Liver (tissue), 9 donors: Measurements from ENCODE around the gene ZNF649. TPM values are rescaled to one million over a fixed set of nuclear protein-coding genes. Genes with fewer than 3 reads are reported as not detected.

Source experiments
- DNase-seq: peaks from one replicate; pipeline ENCODE4 v3.0.0-alpha.2; 2017; ENCODE audit warnings: low spot score
- H3K27ac ChIP-seq, 2 donors: one replicate each; pipeline ENCODE4 v1.7.0; 2013; ENCODE audit warnings: inconsistent platforms in 2 of 2, low read length in 2 of 2, control low read depth in 1 of 2, low read depth in 1 of 2, mild to moderate bottlenecking in 1 of 2
- H3K27me3 ChIP-seq, 4 donors: one replicate each; pipeline versions ENCODE4 v1.6.1 to v1.7.0; 2013; ENCODE audit warnings: low read length in 3 of 4, inconsistent platforms in 1 of 4, mild to moderate bottlenecking in 1 of 4, moderate library complexity in 1 of 4; ENCODE audit not compliant: control insufficient read depth in 4 of 4, insufficient read depth in 4 of 4
- H3K36me3 ChIP-seq, 4 donors: one replicate each; pipeline versions ENCODE4 v1.6.1 to v1.7.0; 2013; ENCODE audit warnings: low read length in 3 of 4, mild to moderate bottlenecking in 3 of 4, low read depth in 1 of 4, moderate library complexity in 1 of 4; ENCODE audit not compliant: control insufficient read depth in 4 of 4, insufficient read depth in 3 of 4
- H3K4me1 ChIP-seq, 4 donors: one replicate each; pipeline versions ENCODE4 v1.6.1 to v1.7.0; 2013; ENCODE audit warnings: low read length in 3 of 4, mild to moderate bottlenecking in 3 of 4, moderate library complexity in 1 of 4; ENCODE audit not compliant: control insufficient read depth in 4 of 4, insufficient read depth in 4 of 4
- H3K4me3 ChIP-seq, 3 donors: one replicate each; pipeline versions ENCODE4 v1.6.1 to v1.7.0; 2013; ENCODE audit warnings: low read length in 3 of 3, control low read depth in 1 of 3, low read depth in 1 of 3, mild to moderate bottlenecking in 1 of 3
- H3K9ac ChIP-seq, 2 donors: one replicate each; pipeline ENCODE4 v1.7.0; 2013; ENCODE audit warnings: low read length in 2 of 2, mild to moderate bottlenecking in 2 of 2, moderate library complexity in 2 of 2, control low read depth in 1 of 2, low read depth in 1 of 2
- H3K9me3 ChIP-seq, 4 donors: one replicate each; pipeline versions ENCODE4 v1.6.1 to v1.7.0; 2013; ENCODE audit warnings: low read length in 3 of 4; ENCODE audit not compliant: control insufficient read depth in 4 of 4
- ATF3 ChIP-seq: IDR thresholded peaks from 2 replicates; pipeline ENCODE4 v1.6.1; 2016; ENCODE audit warnings: antibody characterized with exemption
- EGR1 ChIP-seq, 2 donors: IDR thresholded peaks; 2 replicates each; pipeline ENCODE4 v1.6.1; 2016 to 2018; ENCODE audit warnings: antibody characterized with exemption in 2 of 2, low read depth in 2 of 2
- FOXA1 ChIP-seq: IDR thresholded peaks from 2 replicates; pipeline ENCODE4 v1.6.1; 2016; ENCODE audit warnings: antibody characterized with exemption
- FOXA2 ChIP-seq: IDR thresholded peaks from 2 replicates; pipeline ENCODE4 v1.6.1; 2016; ENCODE audit warnings: antibody characterized with exemption
- GABPA ChIP-seq, 2 donors: IDR thresholded peaks in 1 of 2; conservative IDR thresholded peaks in 1 of 2; 2 replicates each; pipeline ENCODE4 v1.6.1; 2016; ENCODE audit warnings: antibody characterized with exemption in 2 of 2, mild to moderate bottlenecking in 1 of 2, moderate library complexity in 1 of 2
- HNF4A ChIP-seq, 2 donors: conservative IDR thresholded peaks; 2 replicates each; pipeline ENCODE4 v1.6.1; 2016; ENCODE audit warnings: antibody characterized with exemption in 2 of 2, mild to moderate bottlenecking in 2 of 2
- JUND ChIP-seq, 2 donors: IDR thresholded peaks; 2 replicates each; pipeline ENCODE4 v1.6.1; 2016; ENCODE audit warnings: antibody characterized with exemption in 2 of 2
- NR2F2 ChIP-seq: IDR thresholded peaks from 2 replicates; pipeline ENCODE4 v1.6.1; 2016; ENCODE audit warnings: antibody characterized with exemption
- RAD21 ChIP-seq, 2 donors: IDR thresholded peaks; 2 replicates each; pipeline ENCODE4 v1.6.1; 2016; ENCODE audit warnings: antibody characterized with exemption in 2 of 2, mild to moderate bottlenecking in 2 of 2
- RXRA ChIP-seq, 2 donors: IDR thresholded peaks; 2 replicates each; pipeline ENCODE4 v1.6.1; 2017 to 2018; ENCODE audit warnings: antibody characterized with exemption in 2 of 2, mild to moderate bottlenecking in 1 of 2
- SP1 ChIP-seq: IDR thresholded peaks from 2 replicates; pipeline ENCODE4 v1.6.1; 2018; ENCODE audit warnings: antibody characterized with exemption, mild to moderate bottlenecking
- YY1 ChIP-seq: IDR thresholded peaks from 2 replicates; pipeline ENCODE4 v1.6.1; 2016; ENCODE audit warnings: antibody characterized with exemption, mild to moderate bottlenecking
- ZBTB33 ChIP-seq: IDR thresholded peaks from 2 replicates; pipeline ENCODE4 v1.6.1; 2016; ENCODE audit warnings: antibody characterized with exemption
- WGBS: extraction: QIAGEN DNeasy Blood & Tissue Kit; methylation state at CpG from one replicate; pipeline ENCODE4 v1.1.7; 2013; 5-methylcytosine and 5-hydroxymethylcytosine counted together
- polyA plus RNA-seq, 2 donors: library from polyadenylated mRNA; stranded (reverse) in 1 of 2; unstranded in 1 of 2; fragments of 200-250 nt in 1 of 2; fragments of >200 nt in 1 of 2; fragmentation: Nextera tagmentation in 1 of 2; extraction: Ambion mirVana in 1 of 2; gene quantifications; one replicate each; pipeline versions ENCODE4 v1.2.1 to v1.2.3, GENCODE V29; 2013 to 2015
- total RNA-seq, 2 donors: library from RNA; depleted of rRNA; stranded (reverse); fragments of >200 nt; gene quantifications; one replicate each; pipeline ENCODE4 v1.2.3, GENCODE V29; 2014
- donor health status: healthy.
- donor health status: healthy.
- donor health status: healthy.
- donor health status: healthy.
- donor health status: healthy.

ZNF649 gene
- total and polyA plus RNA-seq, 4 donors, result 0.83 to 5.0 (median 3.1) TPM

GRCh38 chr19:51884713-51885112 lies 20.1 kb downstream of the ZNF649 start:
- WGBS, result 97% methylated on average over 2 of the region's 2 CpGs
- DNase-seq, result no peak
- H3K9ac ChIP-seq, result no peak overlapping the region
- H3K9me3 ChIP-seq, result peaks cover 31 to 87% (median 54%) of the 10 kb centered on the region in 4 donors
- TF ChIP-seq ATF3 (no peak), JUND (IDR thresholded peaks at IDR 0.05) (no peak), SP1 (no peak), FOXA1 (no peak), HNF4A (conservative IDR thresholded peaks at IDR 0.05) (no peak)
- no peaks in the 10 kb centered on the region for H3K27me3 ChIP-seq
- H3K4me1 ChIP-seq, result peaks cover 0 to 3% (median under 1%) of the 10 kb centered on the region in 4 donors
- peak overlapping the region in 1 of 3 donors; percentile 15 for H3K4me3 ChIP-seq
- peaks cover 0 to 33% (median 27%) of the 10 kb centered on the region in 4 donors for H3K36me3 ChIP-seq
- no peak overlapping the region for H3K27ac ChIP-seq

DNA sequence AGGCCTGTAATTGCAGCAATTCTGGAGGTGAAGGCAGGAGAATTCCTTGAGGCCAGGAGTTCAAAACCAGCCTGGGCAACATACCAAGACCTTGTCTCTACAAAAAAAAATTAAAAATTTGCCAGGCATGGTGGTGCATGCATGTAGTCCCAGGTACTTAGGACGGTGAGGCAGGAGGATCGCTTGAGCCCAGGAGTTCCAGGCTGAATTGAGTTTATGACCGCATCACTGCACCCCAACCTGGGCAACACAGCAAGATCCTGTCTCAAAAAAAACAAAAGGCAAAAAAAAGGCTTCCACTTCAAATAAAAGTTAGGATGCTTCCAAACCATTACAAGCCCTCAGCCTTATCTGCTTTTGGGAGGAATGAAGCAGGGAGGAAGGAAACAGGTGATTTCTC lies 22.3 kb downstream of the ZNF649 start:
- WGBS, result 97% methylated on average over 3 of the region's 3 CpGs
- no peak for TF ChIP-seq FOXA2
- TF ChIP-seq YY1, result no peak
- no peak for TF ChIP-seq JUND (IDR thresholded peaks at IDR 0.05)
- Histone ChIP-seq H3K9me3 (peaks cover 31 to 79% (median 55%) of the 10 kb centered on the region in 4 donors), H3K27me3 (no peaks in the 10 kb centered on the region), H3K27ac (no peak overlapping the region), H3K4me3 (peak overlapping the region in 2 of 3 donors; percentile 11 to 61), H3K36me3 (peaks cover 0 to 38% (median 37%) of the 10 kb centered on the region in 4 donors), H3K9ac (no peak overlapping the region), H3K4me1 (peaks cover 0 to 3% (median 0%) of the 10 kb centered on the region in 4 donors)
- DNase-seq, result no peak

DNA sequence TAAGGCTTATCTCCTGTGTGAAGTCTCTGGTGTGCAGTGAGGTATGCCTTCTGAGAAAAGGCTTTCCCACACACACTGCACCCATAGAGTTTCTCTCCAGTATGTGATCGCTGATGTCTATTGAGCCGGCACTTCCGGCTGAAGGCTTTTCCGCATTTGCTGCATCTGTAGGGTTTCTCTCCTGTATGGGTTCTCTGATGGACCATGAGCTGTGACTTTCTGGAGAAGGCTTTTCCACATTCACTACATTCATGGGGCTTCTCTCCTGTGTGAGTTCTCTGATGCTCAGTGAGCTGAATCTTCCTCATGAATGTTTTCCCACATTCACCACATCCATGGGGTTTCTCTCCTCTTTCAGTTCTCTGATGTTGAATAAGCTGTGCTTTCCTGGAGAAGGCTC lies 31.7 kb downstream of the ZNF649 start:
- Histone ChIP-seq H3K27ac (no peak overlapping the region), H3K4me1 (no peaks in the 10 kb centered on the region), H3K9ac (no peak overlapping the region), H3K27me3 (no peaks in the 10 kb centered on the region), H3K4me3 (peak overlapping the region in 2 of 3 donors; percentile 28 to 64), H3K36me3 (peaks cover 9 to 67% (median 56%) of the 10 kb centered on the region in 4 donors), H3K9me3 (peaks cover 57 to 97% (median 82%) of the 10 kb centered on the region in 4 donors)
- DNase-seq, result no peak
- 97% methylated on average over 4 of the region's 4 CpGs for WGBS
- no peak for TF ChIP-seq ZBTB33
- no peak for TF ChIP-seq RAD21 (IDR thresholded peaks at IDR 0.05)
- TF ChIP-seq ATF3, result no peak
- no peak for TF ChIP-seq GABPA (IDR thresholded peaks at IDR 0.05 in 1 of 2, conservative IDR thresholded peaks at IDR 0.05 in 1 of 2)
- no peak for TF ChIP-seq RXRA (IDR thresholded peaks at IDR 0.05)
- TF ChIP-seq FOXA2, result no peak
- TF ChIP-seq EGR1 (IDR thresholded peaks at IDR 0.05; ENCODE audit: low read depth in 2 of 2), result no peak
- TF ChIP-seq NR2F2, result no peak
- TF ChIP-seq JUND (IDR thresholded peaks at IDR 0.05), result no peak
- TF ChIP-seq HNF4A (conservative IDR thresholded peaks at IDR 0.05), result no peak
